Spleen (tissue), 11 donors: ENCODE measurements around the gene ZNF76. TPM values are rescaled to one million over a fixed set of nuclear protein-coding genes. Genes with fewer than 3 reads are reported as not detected.

Source experiments
- DNase-seq: peaks from one replicate; pipeline ENCODE4 v3.0.0-alpha.2; 2020
- H3K27ac ChIP-seq, 8 donors: fragments of 200-600 bp; sonication (generic) in 7 of 8; 1 replicate in 4 of 8; 2 replicates in 4 of 8; pipeline versions ENCODE4 v1.5.0 to v1.8.0; 2016 to 2021; ENCODE audit warnings: inconsistent platforms in 4 of 8, mild to moderate bottlenecking in 4 of 8, moderate library complexity in 1 of 8
- H3K27me3 ChIP-seq, 7 donors: fragments of 200-600 bp; sonication (generic) in 6 of 7; replicated peaks in 1 of 7; 1 replicate in 4 of 7; 2 replicates in 3 of 7; pipeline versions ENCODE4 v1.5.0 to v1.8.0; 2016 to 2021; ENCODE audit warnings: inconsistent platforms in 3 of 7, mild to moderate bottlenecking in 1 of 7
- H3K36me3 ChIP-seq, 6 donors: fragments of 200-600 bp; sonication (generic) in 5 of 6; 1 replicate in 4 of 6; 2 replicates in 2 of 6; pipeline versions ENCODE4 v1.5.0 to v1.8.0; 2016 to 2021; ENCODE audit warnings: inconsistent platforms in 2 of 6
- H3K4me1 ChIP-seq, 6 donors: fragments of 200-600 bp; sonication (generic) in 5 of 6; 1 replicate in 3 of 6; 2 replicates in 3 of 6; pipeline versions ENCODE4 v1.5.0 to v1.8.0; 2016 to 2021; ENCODE audit warnings: inconsistent platforms in 3 of 6
- H3K4me3 ChIP-seq, 8 donors: fragments of 200-600 bp; sonication (generic) in 7 of 8; 1 replicate in 4 of 8; 2 replicates in 4 of 8; pipeline versions ENCODE4 v1.5.0 to v1.8.0; 2016 to 2021; ENCODE audit warnings: inconsistent platforms in 4 of 8, mild to moderate bottlenecking in 4 of 8, moderate library complexity in 2 of 8
- H3K9me3 ChIP-seq, 8 donors: fragments of 200-600 bp; sonication (generic) in 7 of 8; 1 replicate in 4 of 8; 2 replicates in 4 of 8; pipeline versions ENCODE4 v1.5.0 to v1.8.0; 2016 to 2021; ENCODE audit warnings: inconsistent platforms in 4 of 8
- CTCF ChIP-seq, 11 experiments: fragments of 200-600 bp in 7 of 11; fragments of 450-650 bp in 4 of 11; sonication (generic) in 4 of 11; IDR thresholded peaks in 8 of 11; conservative IDR thresholded peaks in 3 of 11; 1 replicate in 7 of 11; 2 replicates in 4 of 11; pipeline versions ENCODE4 v1.4.0 to v1.8.0; 2016 to 2021; ENCODE audit warnings: antibody characterized with exemption in 11 of 11, inconsistent platforms in 4 of 11, mild to moderate bottlenecking in 1 of 11
- POLR2A ChIP-seq, 3 donors: fragments of 450-650 bp; IDR thresholded peaks; one replicate each; pipeline ENCODE4 v1.5.1; 2017; ENCODE audit warnings: antibody characterized with exemption in 3 of 3, mild to moderate bottlenecking in 1 of 3
- POLR2AphosphoS5 ChIP-seq, 3 donors: sonication (generic); formaldehyde crosslinking; IDR thresholded peaks; one replicate each; pipeline ENCODE4 v1.5.1; 2017; ENCODE audit warnings: antibody characterized with exemption in 3 of 3
- WGBS, 5 donors: extraction: QIAGEN DNeasy Blood & Tissue Kit in 3 of 5; methylation state at CpG; one replicate each; pipeline versions ENCODE4 v1.1.5 to v1.1.7; 2013 to 2018; 5-methylcytosine and 5-hydroxymethylcytosine counted together
- intact Hi-C: fragments of 100-400 bp; cut with DNase I; formaldehyde crosslinking; loops from one replicate; pipeline ENCODE4 v1.15.0; 2023; ENCODE audit warnings: low total_unique reads
- polyA plus RNA-seq, 3 donors: library from polyadenylated mRNA; stranded (reverse); fragments of 200-250 nt; gene quantifications; one replicate each; pipeline ENCODE4 v1.2.1, GENCODE V29; 2013
- total RNA-seq, 7 donors: library from RNA; depleted of rRNA in 3 of 7; stranded (reverse); fragments of >200 nt in 3 of 7; fragmentation: NEBNext Ultra II Directional in 4 of 7; extraction: Animal tissue kit (Norgen Biotek cat#: 25700) in 4 of 7; gene quantifications; one replicate each; pipeline versions ENCODE4 v1.1.0 to v1.2.1, GENCODE V29; 2016 to 2021
- donor health status: healthy with polysubstance abuse.
- donor health status: DM: no; HTN: no; CAD: no; lungs with moderate emphysema.
- donor health status: DM: no; HTN: no; CAD: no.
- donor health status: Bipolar disorder and iron deficiency.
- donor health status: healthy.
- donor health status: DM: no; HTN: no; CAD: no.
- donor health status: DM: yes; HTN: yes; CAD: no.

ZNF76 gene
- total and polyA plus RNA-seq, 10 donors = 25.6 to 80.0 (median 57.8) TPM

GRCh38 chr6:35234901-35235300, 24.6 kb upstream of the ZNF76 start:
- WGBS, 5 donors = 69 to 85% (median 71%) methylated on average over 4 of the region's 4 CpGs
- intact Hi-C loops = no loop called here
- peaks cover 0 to 9% (median 0%) of the 10 kb centered on the region in 8 donors for H3K9me3 ChIP-seq

GRCh38 chr6:35236223-35236622, 23.3 kb upstream of the ZNF76 start:
- Histone ChIP-seq H3K9me3 (peaks cover 0 to 9% (median 0%) of the 10 kb centered on the region in 8 donors), H3K36me3 (no peaks in the 10 kb centered on the region), H3K4me1 (peaks cover 0 to 14% (median 0%) of the 10 kb centered on the region in 6 donors), H3K27ac (no peak overlapping the region), H3K27me3 (no peaks in the 10 kb centered on the region), H3K4me3 (no peak overlapping the region)
- 96 to 99% (median 96%) methylated on average over 5 of the region's 5 CpGs for WGBS, 5 donors
- intact Hi-C loops = no loop called here
- TF ChIP-seq POLR2A (IDR thresholded peaks at IDR 0.05) = no peak
- no peak for TF ChIP-seq CTCF (IDR thresholded peaks at IDR 0.05 in 8 of 11, conservative IDR thresholded peaks at IDR 0.05 in 3 of 11)
- TF ChIP-seq POLR2AphosphoS5 (IDR thresholded peaks at IDR 0.05) = no peak
- peak; percentile 27 for DNase-seq

More at GRCh38 chr6:35234901-35235300, 24.6 kb upstream of the ZNF76 start:
- Histone ChIP-seq H3K4me1 (peaks cover 0 to 11% (median 0%) of the 10 kb centered on the region in 6 donors), H3K36me3 (no peaks in the 10 kb centered on the region), H3K27ac (no peak overlapping the region), H3K4me3 (no peak overlapping the region), H3K27me3 (no peaks in the 10 kb centered on the region)
- TF ChIP-seq POLR2AphosphoS5 (IDR thresholded peaks at IDR 0.05) = no peak
- TF ChIP-seq POLR2A (IDR thresholded peaks at IDR 0.05) = no peak
- TF ChIP-seq CTCF (IDR thresholded peaks at IDR 0.05 in 8 of 11, conservative IDR thresholded peaks at IDR 0.05 in 3 of 11) = no peak
- no peak for DNase-seq

GRCh38 chr6:35237476-35237875, 22.1 kb upstream of the ZNF76 start:
- DNase-seq = peak; percentile 25
- H3K27me3 ChIP-seq = no peaks in the 10 kb centered on the region
- WGBS, 5 donors = 66 to 79% (median 71%) methylated on average over 3 of the region's 3 CpGs
- H3K36me3 ChIP-seq = peaks cover 0 to under 1% (median 0%) of the 10 kb centered on the region in 6 donors
- H3K27ac ChIP-seq = no peak overlapping the region
- TF ChIP-seq POLR2AphosphoS5 (IDR thresholded peaks at IDR 0.05) (no peak), CTCF (IDR thresholded peaks at IDR 0.05 in 8 of 11, conservative IDR thresholded peaks at IDR 0.05 in 3 of 11) (no peak), POLR2A (IDR thresholded peaks at IDR 0.05) (no peak)
- peaks cover 0 to 9% (median 0%) of the 10 kb centered on the region in 8 donors for H3K9me3 ChIP-seq
- no peak overlapping the region for H3K4me3 ChIP-seq
- intact Hi-C loops = no loop called here
- H3K4me1 ChIP-seq = peaks cover 0 to 14% (median 0%) of the 10 kb centered on the region in 6 donors

GRCh38 chr6:35238843-35239289, 20.7 kb upstream of the ZNF76 start:
- Histone ChIP-seq H3K4me1 (peaks cover 0 to 14% (median 0%) of the 10 kb centered on the region in 6 donors), H3K27ac (no peak overlapping the region), H3K9me3 (peaks cover 0 to 9% (median 0%) of the 10 kb centered on the region in 8 donors), H3K4me3 (no peak overlapping the region), H3K27me3 (no peaks in the 10 kb centered on the region), H3K36me3 (peaks cover 0 to 15% (median 0%) of the 10 kb centered on the region in 6 donors)
- TF ChIP-seq CTCF (IDR thresholded peaks at IDR 0.05 in 8 of 11, conservative IDR thresholded peaks at IDR 0.05 in 3 of 11) (no peak), POLR2A (IDR thresholded peaks at IDR 0.05) (no peak), POLR2AphosphoS5 (IDR thresholded peaks at IDR 0.05) (no peak)
- peak; percentile 24 for DNase-seq
- intact Hi-C loops = no loop called here
- WGBS, 5 donors = 37 to 60% (median 47%) methylated on average over 3 of the region's 3 CpGs
